Measurements from ENCODE around the gene PRICKLE4.

The PRICKLE4 gene

DNA sequence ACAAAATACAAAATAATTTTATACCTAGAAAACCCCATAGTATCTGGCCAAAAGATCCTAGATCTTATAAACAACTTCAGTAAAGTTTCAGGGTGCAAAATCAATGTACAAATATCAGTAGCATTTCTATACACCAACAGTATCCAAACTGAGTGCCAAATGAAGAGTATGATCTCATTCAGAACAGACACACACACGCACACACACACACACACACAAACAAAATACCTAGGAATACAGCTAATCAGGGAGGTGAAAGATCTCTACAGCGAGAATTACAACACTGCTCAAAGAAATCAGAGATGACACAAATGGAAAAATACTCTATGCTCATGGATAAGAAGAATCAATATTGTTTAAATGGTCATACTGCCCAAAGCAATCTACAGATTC is 56.1 kb downstream of the PRICKLE4 start:
- no peaks in the 10 kb centered on the region for H3K36me3 ChIP-seq (ENCODE audit: control insufficient read depth, insufficient read depth, low read length)
- no peak overlapping the region for H3K27ac ChIP-seq (ENCODE audit: insufficient read depth, low read length, poor library complexity, severe bottlenecking)
- no peaks in the 10 kb centered on the region for H3K9me3 ChIP-seq (ENCODE audit: control insufficient read depth, low read length)
- H3K4me3 ChIP-seq (ENCODE audit: insufficient read depth, low read depth, low read length, poor library complexity, severe bottlenecking) = no peak overlapping the region
- DNase-seq = no peak
- no peaks in the 10 kb centered on the region for H3K27me3 ChIP-seq (replicated peaks; ENCODE audit: control insufficient read depth, insufficient read depth, low read length, poor library complexity, severe bottlenecking)
- no peaks in the 10 kb centered on the region for H3K4me1 ChIP-seq (ENCODE audit: control insufficient read depth, insufficient read depth, low read length, poor library complexity, severe bottlenecking)

All from effector memory CD4-positive, alpha-beta T cell (primary cell).